H9 (cell line): Measurements from ENCODE around the gene PHACTR1. TPM values are rescaled to one million over a fixed set of nuclear protein-coding genes. Genes with fewer than 3 reads are reported as not detected.

Experiments used
- DNase-seq: peaks from one replicate; pipeline ENCODE4 v3.0.0-alpha.2; 2017
- H2AFZ ChIP-seq: one replicate; pipeline ENCODE4 v1.6.1; 2013; ENCODE audit warnings: mild to moderate bottlenecking, low read length, control low read depth, moderate library complexity
- H2AK5ac ChIP-seq: 2 replicates; pipeline ENCODE4 v1.6.1; 2013; ENCODE audit warnings: low read length, control low read depth, mixed read lengths; ENCODE audit not compliant: insufficient read length
- H2BK120ac ChIP-seq: one replicate; pipeline ENCODE4 v1.6.1; 2013; ENCODE audit warnings: low read depth, mild to moderate bottlenecking, low read length, control low read depth, inconsistent platforms; ENCODE audit not compliant: poor library complexity, severe bottlenecking
- H2BK12ac ChIP-seq: 2 replicates; pipeline ENCODE4 v1.6.1; 2013; ENCODE audit warnings: low read length, control low read depth, mixed read lengths, low read depth; ENCODE audit not compliant: insufficient read length
- H2BK15ac ChIP-seq: 2 replicates; pipeline ENCODE4 v1.6.1; 2013; ENCODE audit warnings: low read depth, low read length, control low read depth
- H2BK20ac ChIP-seq: one replicate; pipeline ENCODE4 v1.6.1; 2013; ENCODE audit warnings: low read depth, mild to moderate bottlenecking, low read length, control low read depth, inconsistent platforms; ENCODE audit not compliant: poor library complexity, severe bottlenecking
- H2BK5ac ChIP-seq: 2 replicates; pipeline ENCODE4 v1.6.1; 2013; ENCODE audit warnings: low read length, control low read depth, mixed read lengths; ENCODE audit not compliant: insufficient read length
- H3K14ac ChIP-seq: 2 replicates; pipeline ENCODE4 v1.6.1; 2013; ENCODE audit warnings: low read length, control low read depth; ENCODE audit not compliant: insufficient read depth
- H3K18ac ChIP-seq: 2 replicates; pipeline ENCODE4 v1.6.1; 2013; ENCODE audit warnings: low read depth, mild to moderate bottlenecking, mixed read lengths, low read length, control low read depth; ENCODE audit not compliant: insufficient read length
- H3K23ac ChIP-seq: 2 replicates; pipeline ENCODE4 v1.6.1; 2013; ENCODE audit warnings: low read length, control low read depth, mixed read lengths, low read depth; ENCODE audit not compliant: insufficient read length
- H3K23me2 ChIP-seq: 2 replicates; pipeline ENCODE4 v1.6.1; 2013; ENCODE audit warnings: low read depth, mild to moderate bottlenecking, mixed read lengths, low read length, control low read depth; ENCODE audit not compliant: insufficient read length, poor library complexity, severe bottlenecking
- H3K27ac ChIP-seq: 2 replicates; pipeline ENCODE4 v1.5.1; 2013; ENCODE audit warnings: low read length, control low read depth, mixed read lengths, low read depth; ENCODE audit not compliant: insufficient read length
- H3K27me3 ChIP-seq: 2 replicates; pipeline ENCODE4 v1.6.1; 2013; ENCODE audit warnings: low read length, control low read depth, inconsistent platforms; ENCODE audit not compliant: insufficient read depth
- H3K4ac ChIP-seq: 2 replicates; pipeline ENCODE4 v1.6.1; 2013; ENCODE audit warnings: low read depth, mild to moderate bottlenecking, control low read depth, inconsistent platforms, low read length, moderate library complexity
- H3K4me1 ChIP-seq: 2 replicates; pipeline ENCODE4 v1.6.1; 2013; ENCODE audit warnings: low read length, control low read depth, inconsistent platforms; ENCODE audit not compliant: insufficient read depth
- H3K4me2 ChIP-seq: 2 replicates; pipeline ENCODE4 v1.6.1; 2013; ENCODE audit warnings: low read length, control low read depth, mixed read lengths; ENCODE audit not compliant: insufficient read length, insufficient read depth
- H3K56ac ChIP-seq: 2 replicates; pipeline ENCODE4 v1.6.1; 2013; ENCODE audit warnings: low read depth, mild to moderate bottlenecking, mixed read lengths, low read length, control low read depth; ENCODE audit not compliant: insufficient read length
- H3K79me1 ChIP-seq: 2 replicates; pipeline ENCODE4 v1.6.1; 2013; ENCODE audit warnings: low read depth, mild to moderate bottlenecking, moderate library complexity, low read length, control low read depth, inconsistent platforms; ENCODE audit not compliant: insufficient read depth, poor library complexity, severe bottlenecking
- H3K79me2 ChIP-seq: 2 replicates; pipeline ENCODE4 v1.6.1; 2013; ENCODE audit warnings: low read length, control low read depth, inconsistent platforms; ENCODE audit not compliant: insufficient read depth
- H3K9ac ChIP-seq: 2 replicates; pipeline ENCODE4 v1.6.1; 2013; ENCODE audit warnings: low read length, control low read depth, mixed read lengths; ENCODE audit not compliant: insufficient read length; ENCODE audit errors: extremely low read depth
- H3K9me3 ChIP-seq: one replicate; pipeline ENCODE4 v1.6.1; 2013; ENCODE audit warnings: low read depth, low read length, inconsistent platforms; ENCODE audit not compliant: control insufficient read depth
- H3T11ph ChIP-seq: one replicate; pipeline ENCODE4 v1.6.1; 2013; ENCODE audit warnings: mild to moderate bottlenecking, low read length, control low read depth, inconsistent platforms
- H4K20me1 ChIP-seq: one replicate; pipeline ENCODE4 v1.6.1; 2013; ENCODE audit not compliant: control insufficient read depth, insufficient read length, insufficient read depth
- H4K5ac ChIP-seq: 2 replicates; pipeline ENCODE4 v1.6.1; 2013; ENCODE audit warnings: low read depth, mild to moderate bottlenecking, mixed read lengths, low read length, control low read depth; ENCODE audit not compliant: insufficient read length
- H4K8ac ChIP-seq: replicated peaks from 2 replicates; pipeline ENCODE4 v1.6.1; 2013; ENCODE audit warnings: low read length, control low read depth, mixed read lengths, low read depth; ENCODE audit not compliant: insufficient read length
- H4K91ac ChIP-seq: 2 replicates; pipeline ENCODE4 v1.6.1; 2013; ENCODE audit warnings: low read depth, mild to moderate bottlenecking, moderate library complexity, mixed read lengths, low read length, control low read depth; ENCODE audit not compliant: insufficient read length
- H3K27ac Mint-ChIP-seq, 3 experiments: 2 replicates in 2 of 3; 3 replicates in 1 of 3; pipeline ENCODE4 v1.8.0; 2020 to 2021; ENCODE audit warnings: mixed read lengths in 3 of 3, mild to moderate bottlenecking in 1 of 3, moderate library complexity in 1 of 3
- H3K27me3 Mint-ChIP-seq: 2 replicates; pipeline ENCODE4 v1.8.0; 2021; ENCODE audit warnings: low read depth, mild to moderate bottlenecking, moderate library complexity, mixed read lengths
- H3K36me3 Mint-ChIP-seq, 3 experiments: 2 replicates in 2 of 3; 3 replicates in 1 of 3; pipeline ENCODE4 v1.8.0; 2020 to 2021; ENCODE audit warnings: low read depth in 3 of 3, mixed read lengths in 3 of 3; ENCODE audit not compliant: insufficient read depth in 1 of 3
- H3K4me1 Mint-ChIP-seq, 2 experiments: 2 replicates each; pipeline ENCODE4 v1.8.0; 2020; ENCODE audit warnings: mixed read lengths in 2 of 2
- H3K4me3 Mint-ChIP-seq, 2 experiments: 2 replicates in 1 of 2; 3 replicates in 1 of 2; pipeline ENCODE4 v1.8.0; 2020 to 2021; ENCODE audit warnings: mild to moderate bottlenecking in 2 of 2, mixed read lengths in 2 of 2, moderate library complexity in 1 of 2
- H3K9me3 Mint-ChIP-seq, 2 experiments: 2 replicates in 1 of 2; 3 replicates in 1 of 2; pipeline ENCODE4 v1.8.0; 2020; ENCODE audit warnings: mild to moderate bottlenecking in 2 of 2, mixed read lengths in 2 of 2, moderate library complexity in 1 of 2
- CTCF ChIP-seq: fragments of 200-600 bp; sonication (generic); conservative IDR thresholded peaks from 3 replicates; pipeline ENCODE4 v1.8.0; 2021; ENCODE audit warnings: antibody characterized with exemption, mild to moderate bottlenecking
- WGBS: extraction: QIAGEN DNeasy Blood & Tissue Kit; methylation state at CpG from one replicate; pipeline ENCODE4 v1.1.7; 2013; ENCODE audit warnings: missing lambda C conversion rate, low lambda C conversion rate, mixed read lengths; ENCODE audit not compliant: insufficient read length; ENCODE audit errors: extremely low coverage; 5-methylcytosine and 5-hydroxymethylcytosine counted together
- total RNA-seq: library from RNA; stranded (reverse); gene quantifications from 2 replicates; pipeline ENCODE4 v1.2.1, GENCODE V29; 2021

The PHACTR1 gene
- total RNA-seq, 1 experiment from 2014 or later: 15.9 TPM

DNA sequence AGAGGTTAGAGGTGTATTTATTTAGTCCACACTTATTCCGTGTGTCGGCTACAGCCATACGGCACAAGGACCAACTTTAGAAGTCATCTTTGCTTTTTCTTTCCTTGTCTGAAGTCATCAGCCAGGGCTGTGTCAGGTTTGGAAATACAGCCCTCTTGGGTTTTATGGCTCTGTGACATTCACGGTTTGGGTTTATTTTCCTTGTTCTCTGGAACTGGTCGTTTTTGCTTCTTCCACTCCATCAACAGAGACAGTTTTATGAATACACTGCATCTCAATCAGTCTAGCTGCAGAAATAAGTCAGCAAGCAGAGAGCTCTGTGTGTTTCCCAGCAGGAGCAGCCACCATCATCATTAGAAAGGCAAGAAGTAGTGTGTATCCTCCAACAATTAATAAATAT, 479.2 kb downstream of the PHACTR1 start:
- no peak overlapping the region for H3K56ac ChIP-seq
- H3K4me1 Mint-ChIP-seq: peaks cover 23 to 26% of the 10 kb centered on the region in 2 experiments
- no CpG with 5 or more reads among the region's 5 CpGs for WGBS
- H2AFZ ChIP-seq: no peak overlapping the region
- no peak overlapping the region for H2BK15ac ChIP-seq
- H3K36me3 Mint-ChIP-seq: no peaks in the 10 kb centered on the region; a peak in 2 of 7 replicates
- no peaks in the 10 kb centered on the region for H3K27me3 ChIP-seq
- no peaks in the 10 kb centered on the region for H3K27me3 Mint-ChIP-seq
- H4K20me1 ChIP-seq: no peaks in the 10 kb centered on the region
- peaks cover 6% of the 10 kb centered on the region; the same call in 1 of the 2 replicates for H3K4me1 ChIP-seq
- H3K9me3 Mint-ChIP-seq: no peaks in the 10 kb centered on the region
- no peak overlapping the region for H2AK5ac ChIP-seq
- H3T11ph ChIP-seq: no peak overlapping the region
- H3K27ac Mint-ChIP-seq: no peak overlapping the region
- H4K91ac ChIP-seq: no peak overlapping the region
- no peak overlapping the region for H2BK12ac ChIP-seq
- H3K9me3 ChIP-seq: no peaks in the 10 kb centered on the region
- no peak overlapping the region for H3K18ac ChIP-seq
- no peak overlapping the region for H3K27ac ChIP-seq
- no peak overlapping the region for H3K14ac ChIP-seq
- H3K23me2 ChIP-seq: no peaks in the 10 kb centered on the region
- TF ChIP-seq CTCF: no peak
- H3K4me2 ChIP-seq: no peak overlapping the region
- no peak overlapping the region for H4K5ac ChIP-seq
- no peaks in the 10 kb centered on the region for H3K79me2 ChIP-seq
- no peak overlapping the region for H2BK120ac ChIP-seq
- H3K79me1 ChIP-seq: no peaks in the 10 kb centered on the region
- no peak overlapping the region for H3K9ac ChIP-seq
- no peak overlapping the region for H3K4ac ChIP-seq
- H2BK20ac ChIP-seq: no peak overlapping the region
- no peak overlapping the region for H4K8ac ChIP-seq
- no peak for DNase-seq
- no peak overlapping the region for H3K23ac ChIP-seq
- no peak overlapping the region for H2BK5ac ChIP-seq
- no peak overlapping the region for H3K4me3 Mint-ChIP-seq
